ENCODE data around the gene MYO10.
A peak's percentile ranks its signal among the peaks of the same experiment; 100 is the strongest.
"Not testable (repeated sequence)": the region's sequence is repeated elsewhere in the genome, so short reads cannot be mapped to it uniquely, and the experiment has no call there.

MYO10 gene

DNA sequence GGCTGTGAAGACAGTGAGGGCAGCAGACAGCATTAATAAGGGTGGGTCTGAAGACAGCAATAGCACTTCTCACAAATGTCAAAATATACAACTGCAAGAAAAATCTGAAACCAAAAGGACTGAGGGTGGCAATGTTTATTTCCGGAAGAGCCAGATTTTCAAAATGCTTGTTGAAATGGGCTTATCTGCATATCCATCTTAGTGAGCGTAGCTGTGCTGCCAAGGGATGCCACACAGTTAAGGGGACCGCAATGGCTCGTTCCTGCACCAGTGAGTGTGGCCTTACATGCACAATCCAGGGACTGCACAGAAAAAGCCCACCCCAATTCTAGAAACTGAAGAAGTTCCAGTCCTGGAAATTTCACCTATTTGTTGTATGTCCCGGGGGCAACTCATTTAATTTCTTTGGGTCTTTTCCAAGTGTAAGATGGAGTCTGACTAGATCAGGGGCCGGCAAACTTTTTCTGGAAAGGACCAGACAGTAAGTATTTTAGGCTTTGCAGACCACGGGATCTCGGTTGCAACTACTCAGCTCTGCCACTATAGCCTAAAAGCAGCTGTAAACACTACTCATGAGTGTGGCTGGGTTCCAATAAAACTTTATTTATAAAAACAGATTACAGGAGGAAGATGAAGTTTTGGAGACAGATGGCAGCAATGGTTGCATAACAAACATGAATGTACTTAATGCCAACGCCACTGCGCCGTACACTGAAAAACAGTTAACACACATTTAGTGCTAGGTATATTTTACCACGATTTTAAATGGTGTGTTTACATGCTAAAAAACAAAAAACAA is 154.1 kb downstream of the MYO10 start:
- no peak for DNase-seq (ENCODE audit: low spot score)

DNA sequence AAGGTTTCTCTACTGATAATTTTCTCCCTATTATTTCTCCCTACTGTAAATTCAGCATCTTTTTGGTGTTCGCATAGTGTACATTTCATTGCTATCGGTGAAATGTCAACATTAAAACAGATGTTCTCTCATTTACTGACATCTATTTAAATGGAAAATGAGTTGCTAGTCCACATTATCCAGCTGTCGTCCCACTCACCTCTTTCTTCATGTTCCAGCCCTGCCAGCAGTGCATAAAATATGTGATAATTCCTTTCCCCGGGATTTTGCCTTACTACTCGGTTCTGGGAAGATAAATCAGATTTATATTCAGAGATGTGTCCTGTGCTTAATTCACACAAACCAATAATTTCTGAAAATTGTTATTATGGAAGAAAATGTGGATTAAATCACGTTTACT is 155.8 kb downstream of the MYO10 start:
- no peak for DNase-seq (ENCODE audit: low spot score)

DNA sequence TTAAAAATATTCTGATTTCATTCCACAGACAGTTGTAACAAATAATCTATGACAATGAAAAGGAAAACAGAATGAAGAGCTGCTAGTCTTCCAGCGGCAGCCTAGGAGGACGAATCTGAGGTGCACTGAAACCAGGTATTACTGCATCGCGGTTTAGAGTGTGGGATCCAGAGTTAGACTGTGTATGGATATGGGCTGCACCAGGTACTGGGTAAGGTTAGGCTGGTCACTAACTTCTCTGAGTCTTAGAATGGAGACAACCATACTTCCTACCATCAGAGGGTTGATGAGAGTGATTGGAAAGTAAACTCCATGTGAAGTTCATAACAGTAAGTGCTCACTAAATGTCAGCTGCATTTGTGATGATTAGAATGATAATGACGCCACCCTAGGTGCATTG is 158.7 kb downstream of the MYO10 start:
- no peak for DNase-seq (ENCODE audit: low spot score)

DNA sequence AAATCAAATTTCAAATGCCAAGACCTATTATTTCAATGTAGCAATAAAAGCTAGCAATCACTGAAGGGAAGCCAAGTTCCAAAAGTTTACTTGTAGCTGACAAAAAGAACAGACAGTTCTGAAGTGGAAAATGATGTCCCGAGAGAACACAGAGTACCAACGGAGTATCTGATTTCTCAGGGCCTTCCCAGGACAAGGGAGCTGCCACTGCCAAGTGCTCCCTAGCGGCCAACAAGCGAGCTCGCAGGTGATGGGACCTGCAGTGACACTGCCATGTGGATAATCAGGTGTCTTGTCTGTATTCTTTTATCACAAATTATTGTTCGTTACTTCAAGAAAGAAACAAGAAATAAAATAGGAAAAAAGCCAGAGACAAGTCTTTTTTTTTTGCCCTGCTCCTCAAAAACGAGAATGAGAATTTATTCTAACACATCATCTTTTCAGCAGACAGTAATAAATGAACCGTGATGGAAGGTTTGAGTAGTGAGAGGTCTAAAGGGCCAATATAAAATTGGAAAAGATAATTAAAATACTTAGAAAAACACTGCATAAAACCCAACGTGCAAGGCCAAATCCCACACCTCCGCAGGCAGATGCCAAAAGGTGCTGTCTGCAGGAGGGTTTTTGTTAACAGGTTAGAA is 159.4 kb downstream of the MYO10 start:
- DNase-seq (ENCODE audit: low spot score) = peak; percentile 58

DNA sequence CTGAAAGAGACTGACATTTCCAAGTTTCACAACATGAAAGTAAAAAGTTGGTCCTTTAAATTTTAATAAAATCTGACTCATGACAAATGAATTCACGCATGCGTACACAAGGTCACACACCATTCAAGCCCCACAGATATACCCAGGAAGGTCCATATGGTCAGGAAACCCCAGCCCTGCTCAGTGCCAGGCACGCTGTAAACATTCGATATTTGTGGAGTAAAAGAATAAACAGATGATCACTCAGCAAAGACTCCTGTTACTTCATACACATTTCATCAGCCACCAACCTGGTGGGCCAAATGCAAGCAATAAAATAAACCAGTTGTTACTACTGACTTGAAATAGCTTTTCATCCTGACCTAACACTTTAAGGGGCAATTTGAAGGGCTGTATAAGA is 161.3 kb downstream of the MYO10 start:
- no peak for DNase-seq (ENCODE audit: low spot score)

DNA sequence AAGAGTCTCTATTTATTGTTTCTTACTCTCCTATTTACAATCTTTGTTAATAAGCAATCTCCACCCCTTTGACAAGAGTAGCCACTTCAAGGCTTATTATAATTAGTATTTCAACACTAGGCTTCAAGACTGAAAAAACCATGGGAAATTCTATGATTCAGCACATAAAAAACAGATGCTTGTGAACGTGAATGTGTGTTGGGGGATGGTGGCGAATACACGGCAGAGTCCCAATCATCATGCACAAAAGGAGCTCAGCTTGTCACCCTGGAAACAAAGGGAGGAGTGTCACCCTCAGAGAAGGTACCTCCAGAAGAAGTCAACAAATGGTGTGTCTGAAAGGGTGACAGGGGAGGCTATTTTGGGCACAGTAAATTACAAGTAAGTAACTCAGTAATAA is 162.1 kb downstream of the MYO10 start:
- DNase-seq (ENCODE audit: low spot score) = no peak

DNA sequence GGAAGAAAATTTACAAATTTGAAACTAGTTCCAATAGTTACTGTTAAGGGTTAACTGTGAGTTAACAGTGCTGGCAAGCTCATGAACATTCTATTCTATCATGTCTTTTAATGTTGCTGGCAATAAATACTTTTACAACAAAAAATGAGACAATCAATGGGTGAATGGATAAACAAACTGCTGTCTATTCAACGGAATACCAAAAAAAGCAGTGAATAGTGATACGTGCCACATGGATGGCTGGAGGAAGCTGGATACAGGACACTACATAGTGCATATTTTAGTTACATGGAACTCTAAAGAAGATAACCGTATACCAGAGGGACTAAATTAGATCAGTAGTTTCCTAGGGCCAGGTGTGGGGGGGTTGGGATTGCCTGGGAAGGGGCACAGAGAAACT is 163.5 kb downstream of the MYO10 start:
- no peak for DNase-seq (ENCODE audit: low spot score)

DNA sequence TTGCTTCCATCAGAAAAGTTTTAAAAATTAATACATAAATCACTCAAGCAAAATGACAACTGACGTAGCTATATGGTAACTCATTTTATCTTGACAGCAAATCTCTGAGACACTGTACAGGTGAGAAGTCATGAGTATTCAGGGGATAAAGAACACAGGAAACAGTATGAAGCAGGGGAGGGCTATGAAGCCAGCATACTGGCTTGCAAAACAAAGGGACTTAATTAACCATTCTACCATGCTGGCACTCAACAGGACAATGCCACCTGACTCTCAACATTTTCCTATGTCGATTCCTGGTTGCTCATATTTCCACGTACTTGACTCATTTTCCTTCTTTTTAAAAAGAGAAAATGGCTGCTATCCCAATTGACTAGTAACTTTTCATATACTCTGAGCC is 167.9 kb downstream of the MYO10 start:
- no peak for DNase-seq (ENCODE audit: low spot score)

DNA sequence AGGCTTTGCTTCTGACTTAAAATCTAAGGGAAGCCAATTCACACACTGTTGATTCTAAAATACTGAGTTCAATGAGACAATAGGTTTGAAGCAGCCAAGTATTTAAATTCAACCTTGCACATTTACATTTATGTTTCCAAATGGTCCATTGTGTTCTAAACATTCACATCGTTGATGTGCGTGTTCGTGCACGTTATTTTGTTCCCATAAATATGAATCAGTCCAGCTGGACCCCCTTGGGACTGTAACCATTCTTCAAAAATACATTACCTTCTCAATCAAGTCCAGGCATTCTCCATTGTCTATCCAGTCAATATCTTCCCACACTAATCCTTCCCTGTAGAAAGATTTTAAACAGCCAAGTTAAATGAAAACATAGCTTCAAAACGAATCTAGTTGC is 172.9 kb downstream of the MYO10 start:
- DNase-seq (ENCODE audit: low spot score) = no peak

DNA sequence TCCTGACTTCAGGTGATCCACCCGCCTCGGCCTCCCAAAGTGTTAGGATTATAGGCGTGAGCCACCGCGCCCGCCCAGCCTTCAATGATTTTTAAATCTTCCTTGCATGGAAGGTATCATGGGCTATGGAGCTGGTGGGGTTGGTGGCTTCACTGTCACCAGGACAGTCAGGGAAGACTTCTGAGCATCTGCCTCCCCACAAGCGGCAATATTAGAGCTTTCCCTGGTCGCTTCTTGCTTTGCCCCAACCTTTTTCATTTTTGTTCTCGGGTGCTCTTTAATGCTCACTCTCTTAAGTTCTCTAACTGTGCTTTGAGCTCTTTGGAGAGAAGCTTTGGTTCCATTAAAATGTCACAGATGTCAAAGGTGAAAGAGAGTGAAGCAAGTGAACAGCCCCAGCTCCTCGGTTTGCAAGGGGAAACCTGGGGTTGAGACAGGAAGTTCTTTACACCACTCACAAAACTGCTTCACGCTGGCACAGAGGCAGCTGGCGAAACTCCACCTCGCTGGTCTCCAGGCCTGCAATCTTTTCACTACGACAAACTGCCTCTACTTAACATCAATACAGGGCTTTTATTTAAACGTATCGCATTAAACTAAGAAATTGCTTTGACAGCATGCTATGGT is 176.8 kb downstream of the MYO10 start:
- DNase-seq (ENCODE audit: low spot score) = no peak

DNA sequence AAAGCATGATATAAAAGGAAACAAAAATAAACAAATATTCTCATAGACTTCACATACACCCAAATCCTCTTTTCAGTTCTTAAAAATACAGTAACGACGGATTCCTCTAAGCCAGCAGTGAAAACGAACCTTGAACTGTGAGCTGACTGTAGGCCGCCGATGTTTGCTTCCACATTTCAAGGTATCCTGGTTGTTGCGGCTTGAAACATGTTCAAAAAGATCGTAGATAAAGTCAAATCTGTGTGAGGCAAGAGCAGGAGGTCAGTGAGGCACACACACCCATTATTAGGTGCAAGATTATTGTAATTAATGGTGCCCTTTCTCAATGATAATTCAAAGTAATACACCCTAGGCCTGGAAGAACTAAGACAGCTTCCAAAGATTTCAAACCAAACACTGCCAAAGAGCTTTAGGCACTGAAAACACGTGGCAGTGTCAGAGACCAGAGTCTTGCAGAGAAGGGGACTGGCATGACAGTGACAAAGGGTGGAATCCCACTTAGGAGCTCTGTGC is 178.0 kb downstream of the MYO10 start:
- DNase-seq (ENCODE audit: low spot score) = no peak

DNA sequence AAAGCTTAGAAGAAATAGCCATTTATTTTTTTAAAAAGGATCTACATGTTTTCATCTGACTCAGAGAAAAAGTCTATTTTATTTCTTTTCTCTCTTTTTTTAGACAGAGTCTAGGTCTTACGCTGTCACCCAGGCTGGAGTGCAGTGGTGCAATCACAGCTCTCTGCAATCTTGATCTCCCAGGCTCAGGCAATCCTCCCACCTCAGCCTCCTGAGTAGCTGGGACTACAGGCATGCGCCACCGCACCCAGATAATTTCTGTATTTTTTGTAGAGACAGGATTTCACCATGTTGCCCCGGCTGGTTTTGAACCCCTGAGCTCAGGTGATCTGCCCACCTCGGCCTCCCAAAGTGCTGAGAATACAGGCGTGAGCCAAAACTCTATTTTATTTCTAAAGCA is 178.5 kb downstream of the MYO10 start:
- not testable (repeated sequence) for DNase-seq (ENCODE audit: low spot score)

DNA sequence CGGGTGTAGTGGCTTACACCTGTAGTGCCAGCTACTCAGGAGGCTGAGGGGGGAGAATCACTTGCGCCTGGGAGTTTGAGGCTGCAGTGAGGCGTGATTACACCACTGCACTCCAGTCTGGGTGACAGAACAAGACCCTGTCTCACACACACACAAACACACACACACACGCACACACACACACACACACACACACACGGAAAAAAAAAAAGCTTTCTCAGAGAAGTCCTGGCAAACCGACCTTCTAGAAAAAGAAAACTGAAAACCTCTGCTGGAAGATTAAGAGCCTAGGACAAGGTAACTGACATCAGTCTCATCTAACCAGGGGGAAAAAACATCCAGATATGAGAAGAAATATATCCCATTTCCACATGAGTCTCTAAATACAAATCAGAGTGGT is 178.9 kb downstream of the MYO10 start:
- no peak for DNase-seq (ENCODE audit: low spot score)

DNA sequence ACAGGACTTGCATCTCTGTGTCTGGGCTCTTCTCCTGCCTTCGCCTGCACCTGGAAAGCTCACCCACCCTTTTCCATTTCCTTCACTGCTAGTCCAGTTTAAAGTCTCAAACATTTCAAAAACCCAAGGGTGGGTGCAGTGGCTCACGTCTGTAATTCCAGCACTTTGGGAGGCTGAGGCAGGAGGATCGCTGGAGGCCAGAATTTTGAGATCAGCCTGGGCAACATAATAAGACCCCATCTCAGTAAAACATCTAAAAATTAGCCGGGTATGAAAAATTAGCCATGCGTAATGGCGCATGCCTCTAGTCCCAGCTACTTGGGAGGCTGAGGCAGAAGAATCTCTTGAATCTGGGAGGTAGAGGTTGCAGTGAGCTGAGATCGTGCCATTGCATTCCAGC is 179.4 kb downstream of the MYO10 start:
- no peak for DNase-seq (ENCODE audit: low spot score)

DNA sequence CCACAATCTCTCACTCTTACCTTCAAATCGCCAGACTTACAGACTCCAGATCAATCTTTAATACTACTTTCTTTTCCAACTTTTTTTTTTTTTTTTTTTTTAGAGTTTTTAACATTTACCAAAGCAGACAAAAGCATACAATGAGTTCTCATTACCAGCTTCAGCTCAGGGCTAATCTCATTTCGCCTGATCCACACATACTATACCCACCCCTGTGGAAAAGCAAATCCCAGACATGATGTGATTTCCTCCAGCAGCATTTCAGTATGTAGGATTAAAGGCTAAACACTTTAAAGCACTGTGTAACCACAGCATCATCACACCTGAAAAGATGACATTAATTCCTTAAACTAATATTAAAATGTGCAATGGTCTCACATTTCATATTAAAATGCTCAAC is 180.4 kb downstream of the MYO10 start:
- DNase-seq (ENCODE audit: low spot score) = no peak

DNA sequence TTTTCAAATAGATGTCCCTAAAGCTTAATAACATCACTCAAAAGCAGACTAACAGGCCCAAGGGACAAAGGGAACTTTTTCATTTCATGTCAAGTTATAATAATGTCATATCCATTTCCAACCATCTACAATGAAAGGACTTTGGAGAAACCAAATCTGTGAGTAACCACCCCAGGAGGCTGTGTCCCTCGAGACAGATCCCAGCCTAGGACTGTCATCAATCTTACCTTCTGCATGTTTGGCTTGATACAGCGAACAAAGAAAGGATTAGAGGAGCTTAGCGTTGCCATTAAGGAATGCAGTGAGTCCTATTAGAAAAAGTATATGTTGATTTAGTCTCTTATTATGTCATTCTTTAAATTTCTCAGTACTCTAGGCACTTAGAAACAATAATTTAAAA is 181.5 kb downstream of the MYO10 start:
- DNase-seq (ENCODE audit: low spot score) = no peak

DNA sequence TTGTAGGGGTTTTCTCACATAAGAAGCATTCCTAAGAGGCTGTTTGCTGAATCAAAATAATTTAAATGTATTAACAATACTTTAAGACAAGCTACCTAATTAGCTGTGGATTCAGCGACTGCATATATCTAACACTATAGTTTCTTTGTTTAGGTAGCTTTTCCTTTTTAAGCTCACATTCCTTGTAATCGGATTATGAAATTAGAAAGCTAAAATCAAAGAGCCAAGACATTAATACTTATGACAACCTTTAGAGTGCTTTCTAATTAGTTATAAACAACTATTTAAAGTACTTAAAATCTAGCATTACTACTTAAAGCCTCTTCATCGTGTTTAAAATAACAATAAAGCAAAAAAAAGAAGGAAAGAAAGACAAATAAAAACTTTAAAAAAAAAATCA is 182.0 kb downstream of the MYO10 start:
- no peak for DNase-seq (ENCODE audit: low spot score)

DNA sequence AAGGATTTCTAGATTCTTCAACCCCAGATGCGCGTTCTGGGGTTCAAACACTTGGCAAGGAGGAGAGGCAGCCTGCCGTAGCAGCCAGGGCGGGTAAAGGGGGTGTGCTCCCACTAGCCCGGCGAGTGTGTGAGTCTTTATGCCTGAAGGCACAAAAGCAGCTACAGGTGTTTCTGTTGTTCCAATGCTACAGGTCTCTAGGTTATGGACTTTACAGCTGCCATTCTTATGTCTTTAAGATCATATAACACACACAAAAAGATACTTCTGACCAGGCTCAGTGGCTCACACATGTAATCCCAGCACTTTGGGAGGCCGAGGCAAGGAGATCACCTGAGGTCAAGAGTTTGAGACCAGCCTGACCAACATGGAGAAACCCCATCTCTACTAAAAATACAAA is 185.6 kb downstream of the MYO10 start:
- DNase-seq (ENCODE audit: low spot score) = no peak

DNA sequence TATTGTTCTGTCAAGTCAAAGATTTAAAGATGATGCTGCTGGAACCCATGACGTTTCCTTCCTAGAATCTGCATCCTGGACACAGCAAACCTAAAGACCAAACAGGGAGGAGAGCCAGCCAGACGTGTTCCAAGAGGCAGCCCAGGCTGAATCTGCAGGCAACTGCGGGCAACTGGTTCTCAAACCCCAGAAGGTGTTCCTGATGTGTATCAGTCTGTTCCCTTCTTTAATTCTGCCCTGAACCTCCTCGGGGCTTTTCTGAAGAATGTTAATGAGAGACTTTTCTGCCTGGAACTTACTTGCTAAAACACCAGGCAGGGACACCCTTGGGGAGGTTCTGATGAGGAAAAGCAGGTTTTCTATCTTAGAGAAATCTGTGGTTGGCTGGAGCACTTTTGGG is 186.5 kb downstream of the MYO10 start:
- DNase-seq (ENCODE audit: low spot score) = no peak

DNA sequence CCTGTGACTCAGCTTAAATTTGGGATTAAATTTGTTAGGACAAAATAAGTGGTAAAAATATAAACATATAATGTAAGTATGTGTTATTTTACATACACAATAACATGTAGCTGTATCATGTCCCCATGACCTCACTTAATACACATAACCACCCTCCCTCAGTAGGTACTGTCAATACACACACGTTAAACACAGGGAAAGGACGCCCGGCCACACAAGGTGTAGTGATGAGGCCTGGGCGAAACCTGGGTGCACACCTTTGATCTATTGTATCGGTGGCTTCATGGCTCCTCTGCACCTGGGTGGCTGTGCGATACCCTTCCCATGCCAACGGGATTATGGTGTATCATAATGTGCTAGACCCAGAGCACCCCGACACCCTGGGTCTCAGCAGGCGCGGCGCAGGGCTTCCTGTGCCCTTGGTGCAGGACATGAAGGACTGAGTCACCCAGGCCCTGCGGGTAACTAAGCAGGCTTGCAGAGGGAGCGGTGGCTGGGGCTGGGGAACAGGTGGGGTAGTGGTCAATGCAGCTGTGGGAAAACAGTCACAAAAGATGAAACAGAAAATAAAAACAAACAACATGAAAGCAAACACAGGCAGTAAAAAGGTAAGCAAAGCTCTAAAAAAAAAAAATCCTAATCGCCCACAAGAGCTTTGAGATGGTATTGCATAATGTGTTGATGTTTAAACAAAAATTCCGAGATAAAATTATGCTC is 191.8 kb downstream of the MYO10 start:
- DNase-seq (ENCODE audit: low spot score) = no peak

DNA sequence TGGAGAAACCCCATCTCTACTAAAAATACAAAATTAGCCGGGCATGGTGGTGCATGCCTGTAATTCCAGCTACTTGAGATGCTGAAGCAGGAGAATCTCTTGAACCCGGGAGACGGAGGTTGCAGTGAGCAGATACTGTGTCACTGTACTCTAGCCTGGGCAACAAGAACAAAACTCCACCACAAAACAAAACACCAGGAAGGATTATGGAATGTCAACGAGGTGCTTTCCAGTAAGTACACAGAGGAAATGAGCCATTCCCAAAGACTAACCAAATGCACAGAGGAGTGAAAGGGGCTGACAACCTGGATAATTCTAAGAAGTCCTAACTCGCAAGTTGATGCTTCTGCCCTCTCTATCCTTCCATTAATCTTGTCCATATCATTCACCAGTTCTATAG is 193.2 kb downstream of the MYO10 start:
- DNase-seq (ENCODE audit: low spot score) = no peak

DNA sequence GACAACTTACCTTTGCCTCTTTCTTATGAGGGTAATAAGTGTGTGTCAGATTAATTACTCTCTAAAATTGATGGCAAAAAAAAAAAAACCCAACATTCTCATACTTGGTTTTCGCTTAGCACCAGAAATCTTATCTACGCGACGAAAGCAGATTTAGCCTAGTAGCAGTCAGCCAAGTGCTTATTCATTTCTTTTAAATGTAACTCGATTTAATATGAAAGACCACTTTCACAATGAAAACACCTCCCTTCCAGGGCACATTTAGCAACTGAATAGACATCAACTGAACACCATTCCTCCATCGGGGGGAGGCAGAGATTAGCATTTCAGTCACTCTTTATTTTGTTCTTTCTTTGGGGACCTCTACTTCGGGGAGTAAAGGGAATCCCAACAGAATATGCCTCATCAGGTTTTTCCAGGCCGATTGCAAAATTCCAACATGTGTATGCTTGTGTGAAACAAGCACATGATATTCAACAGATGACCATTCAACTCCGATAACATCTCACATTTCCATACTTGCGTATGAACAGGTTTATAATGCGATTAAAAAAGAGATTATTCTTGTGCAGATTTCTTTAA is 195.2 kb downstream of the MYO10 start:
- DNase-seq (ENCODE audit: low spot score) = no peak
